Chondrocyte (in vitro differentiated cells): Measurements from ENCODE around the gene NPBWR2. TPM values are rescaled to one million over a fixed set of nuclear protein-coding genes. Genes with fewer than 3 reads are reported as not detected.

Experiments used
- DNase-seq: peaks from one replicate; pipeline ENCODE4 v3.0.0; 2021; ENCODE audit warnings: mixed read lengths, low spot score
- H3K27ac Mint-ChIP-seq: one replicate; pipeline ENCODE4 v1.8.0; 2021; ENCODE audit warnings: mild to moderate bottlenecking, moderate library complexity, mixed read lengths; ENCODE audit not compliant: unreplicated experiment
- H3K27me3 Mint-ChIP-seq: 2 replicates; pipeline ENCODE4 v1.8.0; 2021; ENCODE audit warnings: low read depth, mixed read lengths
- H3K36me3 Mint-ChIP-seq: 2 replicates; pipeline ENCODE4 v1.8.0; 2021; ENCODE audit warnings: low read depth, mixed read lengths
- H3K4me1 Mint-ChIP-seq: 2 replicates; pipeline ENCODE4 v1.8.0; 2021; ENCODE audit warnings: low read depth, mild to moderate bottlenecking, mixed read lengths
- H3K4me3 Mint-ChIP-seq: one replicate; pipeline ENCODE4 v1.8.0; 2021; ENCODE audit warnings: mild to moderate bottlenecking, moderate library complexity, mixed read lengths; ENCODE audit not compliant: unreplicated experiment
- H3K9me3 Mint-ChIP-seq: 2 replicates; pipeline ENCODE4 v1.8.0; 2021; ENCODE audit warnings: low read depth, mixed read lengths
- CTCF ChIP-seq: fragments of 200-600 bp; sonication (generic); IDR thresholded peaks from 2 replicates; pipeline ENCODE4 v1.5.0; 2021; ENCODE audit warnings: antibody characterized with exemption, mild to moderate bottlenecking, moderate library complexity
- total RNA-seq: library from RNA; stranded (reverse); gene quantifications from 3 replicates; pipeline ENCODE4 v1.2.1, GENCODE V29; 2021

Gene NPBWR2
- total RNA-seq, 1 donor from 2014 or later: not detected

- no peaks in the 10 kb centered on the region for H3K9me3 Mint-ChIP-seq
- peaks cover 3% of the 10 kb centered on the region for H3K4me1 Mint-ChIP-seq
- DNase-seq: peak; percentile 71
- H3K36me3 Mint-ChIP-seq: no peaks in the 10 kb centered on the region
- no peak overlapping the region for H3K27ac Mint-ChIP-seq
- no peak for TF ChIP-seq CTCF
- no peak overlapping the region for H3K4me3 Mint-ChIP-seq
- peaks cover 32% of the 10 kb centered on the region for H3K27me3 Mint-ChIP-seq
These were observed 3.3 kb downstream of the NPBWR2 start for GRCh38 chr20:64103871-64104666.

GRCh38 chr20:64102647-64103354, 4.6 kb downstream of the NPBWR2 start:
- H3K9me3 Mint-ChIP-seq: no peaks in the 10 kb centered on the region
- H3K36me3 Mint-ChIP-seq: no peaks in the 10 kb centered on the region
- DNase-seq: peak; percentile 86
- H3K4me1 Mint-ChIP-seq: peaks cover 3% of the 10 kb centered on the region
- H3K27ac Mint-ChIP-seq: no peak overlapping the region
- peak overlapping the region; percentile 66 for H3K4me3 Mint-ChIP-seq
- peaks cover 24% of the 10 kb centered on the region for H3K27me3 Mint-ChIP-seq
- TF ChIP-seq CTCF: no peak

- Mint-ChIP-seq H3K27me3 (peaks cover 24% of the 10 kb centered on the region), H3K9me3 (no peaks in the 10 kb centered on the region), H3K4me1 (peaks cover 3% of the 10 kb centered on the region), H3K36me3 (no peaks in the 10 kb centered on the region), H3K4me3 (no peak overlapping the region), H3K27ac (no peak overlapping the region)
- TF ChIP-seq CTCF: peak; percentile 87
- peak; percentile 80 for DNase-seq
These were observed 5.4 kb downstream of the NPBWR2 start for GRCh38 chr20:64101731-64102621.

- H3K27ac Mint-ChIP-seq: no peak overlapping the region
- peaks cover 3% of the 10 kb centered on the region for H3K4me1 Mint-ChIP-seq
- peaks cover 5% of the 10 kb centered on the region for H3K36me3 Mint-ChIP-seq
- TF ChIP-seq CTCF: no peak
- H3K27me3 Mint-ChIP-seq: peaks cover 19% of the 10 kb centered on the region
- H3K4me3 Mint-ChIP-seq: peak overlapping the region; percentile 12
- peaks cover 3% of the 10 kb centered on the region for H3K9me3 Mint-ChIP-seq
- no peak for DNase-seq
These were observed 6.2 kb downstream of the NPBWR2 start for GRCh38 chr20:64100946-64101688.
